ENCODE measurements around the gene ZNF782. TPM values are rescaled to one million over a fixed set of nuclear protein-coding genes. Genes with fewer than 3 reads are reported as not detected.

The ZNF782 gene
- total RNA-seq, 2 experiments from 2014 or later, result 4.7 to 5.0 TPM

- Mint-ChIP-seq H3K4me3 (no peak overlapping the region), H3K27me3 (peaks cover 2% of the 10 kb centered on the region), H3K4me1 (ENCODE audit: low read depth) (peaks cover 4% of the 10 kb centered on the region), H3K36me3 (ENCODE audit: low read depth) (peaks cover 11% of the 10 kb centered on the region), H3K27ac (no peak overlapping the region), H3K9me3 (peaks cover 5% of the 10 kb centered on the region)
- TF ChIP-seq CTCF (IDR thresholded peaks at IDR 0.05), result no peak
- intact Hi-C loops (cut with micrococcal nuclease), result no loop called here
- CTCF ChIA-PET, result no interaction called here
- POLR2A ChIA-PET, result no interaction called here
- ATAC-seq (peak; percentile 39), DNase-seq (no peak)
Observed at GRCh38 chr9:96884443-96884842, 30.1 kb upstream of the ZNF782 start.

- ChIA-PET CTCF (no interaction called here), POLR2A (no interaction called here)
- peaks cover 4% of the 10 kb centered on the region for H3K27me3 Mint-ChIP-seq
- H3K27ac Mint-ChIP-seq, result no peak overlapping the region
- ATAC-seq (no peak), DNase-seq (no peak)
- TF ChIP-seq CTCF (IDR thresholded peaks at IDR 0.05), result no peak
- H3K4me3 Mint-ChIP-seq, result no peak overlapping the region
- H3K36me3 Mint-ChIP-seq (ENCODE audit: low read depth), result peaks cover 11% of the 10 kb centered on the region
- intact Hi-C loops (cut with micrococcal nuclease), result no loop called here
- peaks cover 4% of the 10 kb centered on the region for H3K4me1 Mint-ChIP-seq (ENCODE audit: low read depth)
- peaks cover 5% of the 10 kb centered on the region for H3K9me3 Mint-ChIP-seq
Observed at GRCh38 chr9:96883922-96884321, 29.6 kb upstream of the ZNF782 start.

- no peak for ATAC-seq
- H3K4me3 Mint-ChIP-seq, result no peak overlapping the region
Observed at GRCh38 chr9:96877269-96877668, 23.0 kb upstream of the ZNF782 start.

GRCh38 chr9:96875461-96876142 lies 21.3 kb upstream of the ZNF782 start:
- POLR2A ChIA-PET, result interaction anchor here (0.7 kb wide), 1 partner anchor 21 kb away, joined by 3 read pairs; the partner anchor contains the start of gene ZNF782
- intact Hi-C loops (cut with micrococcal nuclease), result no loop called here
- H3K4me3 Mint-ChIP-seq, result peak overlapping the region; percentile 76
- DNase-seq (peak; percentile 81), ATAC-seq (peak; percentile 71)
- CTCF ChIA-PET, result interaction anchor here (1.1 to 7.5 kb wide), 4 partner anchors 19 to 526 kb away, joined by 3 to 43 read pairs (median 4); no protein-coding TSS in a partner anchor
- H3K27ac Mint-ChIP-seq, result peak overlapping the region; percentile 83
- peaks cover 31% of the 10 kb centered on the region for H3K27me3 Mint-ChIP-seq
- H3K4me1 Mint-ChIP-seq (ENCODE audit: low read depth), result peaks cover 23% of the 10 kb centered on the region
- TF ChIP-seq CTCF (IDR thresholded peaks at IDR 0.05), result no peak
- peaks cover 2% of the 10 kb centered on the region for H3K9me3 Mint-ChIP-seq
- no peaks in the 10 kb centered on the region for H3K36me3 Mint-ChIP-seq (ENCODE audit: low read depth)

More at GRCh38 chr9:96877269-96877668, 23.0 kb upstream of the ZNF782 start:
- ChIA-PET POLR2A (no interaction called here), CTCF (interaction anchor here (1.4 kb wide), 1 partner anchor 20 kb away, joined by 3 read pairs; no protein-coding TSS in a partner anchor)
- DNase-seq, result no peak
- no peaks in the 10 kb centered on the region for H3K36me3 Mint-ChIP-seq (ENCODE audit: low read depth)
- peaks cover 23% of the 10 kb centered on the region for H3K4me1 Mint-ChIP-seq (ENCODE audit: low read depth)
- intact Hi-C loops (cut with micrococcal nuclease), result no loop called here
- no peak overlapping the region for H3K27ac Mint-ChIP-seq
- peaks cover 31% of the 10 kb centered on the region for H3K27me3 Mint-ChIP-seq
- H3K9me3 Mint-ChIP-seq, result peaks cover 2% of the 10 kb centered on the region
- TF ChIP-seq CTCF (IDR thresholded peaks at IDR 0.05), result no peak

- Mint-ChIP-seq H3K4me1 (ENCODE audit: low read depth) (peaks cover 23% of the 10 kb centered on the region), H3K36me3 (ENCODE audit: low read depth) (no peaks in the 10 kb centered on the region), H3K27ac (peak overlapping the region; percentile 83), H3K4me3 (peak overlapping the region; percentile 76), H3K27me3 (peaks cover 31% of the 10 kb centered on the region), H3K9me3 (peaks cover 2% of the 10 kb centered on the region)
- ChIA-PET POLR2A (interaction anchor here (0.7 kb wide), 1 partner anchor 20 kb away, joined by 3 read pairs; the partner anchor contains the start of gene ZNF782), CTCF (interaction anchor here (1.1 to 7.5 kb wide), 5 partner anchors 13 to 527 kb away, joined by 3 to 43 read pairs (median 3); no protein-coding TSS in a partner anchor)
- DNase-seq (peak; percentile 74), ATAC-seq (peak; percentile 85)
- intact Hi-C loops (cut with micrococcal nuclease), result no loop called here
- no peak for TF ChIP-seq CTCF (IDR thresholded peaks at IDR 0.05)
Observed at GRCh38 chr9:96874947-96875460, 20.7 kb upstream of the ZNF782 start.
